Stimulated activated CD4-positive, alpha-beta T cell treated with anti-CD3 and anti-CD28 coated beads, Interleukin-1b, Interleukin-23, amount 100 ng/mL, for 24 hours (primary cell): ENCODE results near the gene GRAMD1A.

Experiments used
- DNase-seq, 4 experiments: peaks; one replicate each; pipeline ENCODE4 v3.0.0-alpha.2; 2020; ENCODE audit warnings: low read depth in 4 of 4, low spot score in 1 of 4

GRAMD1A gene

GRCh38 chr19:35073516-35073915, 73.4 kb downstream of the GRAMD1A start:
- DNase-seq: no peak

GRCh38 chr19:35073941-35074340, 73.8 kb downstream of the GRAMD1A start:
- DNase-seq: no peak

DNA sequence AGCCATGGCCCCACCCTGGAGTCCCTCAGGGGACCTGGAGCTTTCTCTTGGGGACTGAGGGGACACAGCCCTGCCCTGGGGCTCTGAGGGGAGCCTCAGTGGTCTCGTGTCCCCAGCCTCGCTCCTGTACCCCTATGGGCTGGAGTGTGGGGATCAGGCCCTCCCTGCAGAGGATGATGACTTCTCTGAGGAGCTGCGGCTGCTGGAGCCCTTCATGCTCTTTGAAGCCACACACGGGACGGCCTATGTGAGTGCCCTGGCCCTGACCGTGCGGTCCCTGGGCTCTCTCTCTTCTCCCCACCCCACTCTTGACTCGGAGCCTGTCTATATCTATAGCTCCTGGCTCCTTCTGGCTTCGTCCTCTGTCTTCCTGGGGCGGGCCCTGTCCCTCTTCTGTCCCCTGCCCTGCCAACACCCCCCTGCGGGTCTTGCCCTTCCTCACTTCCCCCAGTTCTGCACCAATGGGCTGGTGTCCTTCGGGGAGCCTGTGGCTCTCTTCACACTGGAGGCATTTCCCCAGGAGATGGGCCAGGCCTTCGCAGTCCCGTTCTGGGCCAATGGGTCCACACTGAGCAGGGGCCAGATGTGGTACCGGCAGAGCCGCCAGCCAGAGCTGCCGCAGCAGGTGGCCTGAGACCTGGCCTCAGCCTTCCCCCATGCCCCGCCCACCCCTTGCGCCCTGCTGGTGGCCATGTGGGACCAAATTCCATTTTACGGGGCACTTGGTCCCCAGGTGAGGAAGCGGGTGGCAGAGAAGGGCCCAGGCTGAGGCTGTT, 74.5 kb downstream of the GRAMD1A start:
- no peak for DNase-seq

- DNase-seq: no peak
Observed at GRCh38 chr19:35075202-35076025, 75.3 kb downstream of the GRAMD1A start.

GRCh38 chr19:35076026-35076370, 75.9 kb downstream of the GRAMD1A start:
- DNase-seq: no peak
